ENCODE measurements around the gene ANKRD34A.

DNA sequence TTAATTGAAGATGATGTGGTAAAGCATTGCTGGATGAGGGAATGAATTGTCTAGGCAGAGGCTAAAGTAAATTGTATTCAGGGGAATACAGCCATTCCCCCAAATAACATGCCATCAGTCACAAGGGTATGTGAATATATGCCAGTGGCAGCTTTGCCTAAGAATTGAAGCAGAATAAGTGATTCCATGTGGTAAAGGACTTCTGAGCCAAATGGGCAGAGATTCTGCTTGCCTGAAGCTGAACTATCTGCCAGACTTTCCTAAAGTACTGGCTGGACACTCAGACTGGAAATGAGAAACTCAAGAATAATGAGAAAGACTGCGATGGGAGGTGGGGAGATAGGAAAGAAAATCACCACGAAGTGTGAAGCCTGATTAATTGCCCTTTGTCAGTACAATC lies 8.9 kb downstream of the ANKRD34A start:
- TF ChIP-seq EZH2 (IDR thresholded peaks at IDR 0.05; ENCODE audit: insufficient read depth, poor library complexity, severe bottlenecking) (no peak), EZH2phosphoT487 (IDR thresholded peaks at IDR 0.05; ENCODE audit: insufficient read depth, low read depth) (no peak)

Measured in GM23248 (cell line).